GM04503 (cell line): Measurements from ENCODE around the gene ATP5PF.
"Not testable (repeated sequence)": the region's sequence is repeated elsewhere in the genome, so short reads cannot be mapped to it uniquely, and the experiment has no call there.

Experiments used
- DNase-seq: peaks from one replicate; pipeline ENCODE4 v3.0.0-alpha.2; 2012; ENCODE audit warnings: low read depth

The ATP5PF gene

DNA sequence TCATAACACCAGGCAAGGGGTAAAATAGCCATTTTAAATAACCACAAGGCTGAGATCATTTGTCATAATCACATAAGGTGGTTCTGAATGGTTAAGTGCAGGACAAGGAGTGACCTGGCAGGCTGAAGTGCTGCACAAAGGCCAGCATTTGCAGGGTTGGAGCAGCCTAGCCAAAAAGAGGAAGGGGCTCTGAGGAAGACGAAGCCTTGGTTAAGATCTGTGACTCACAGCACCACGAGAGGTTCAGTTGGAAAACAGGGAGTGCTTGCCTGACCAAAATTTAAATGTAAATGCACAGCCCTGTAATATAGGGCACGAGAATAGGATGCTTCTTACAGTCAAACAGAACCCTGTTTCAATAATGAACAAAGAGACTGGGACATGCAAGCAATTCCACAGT, 12.1 kb downstream of the ATP5PF start:
- DNase-seq = no peak

DNA sequence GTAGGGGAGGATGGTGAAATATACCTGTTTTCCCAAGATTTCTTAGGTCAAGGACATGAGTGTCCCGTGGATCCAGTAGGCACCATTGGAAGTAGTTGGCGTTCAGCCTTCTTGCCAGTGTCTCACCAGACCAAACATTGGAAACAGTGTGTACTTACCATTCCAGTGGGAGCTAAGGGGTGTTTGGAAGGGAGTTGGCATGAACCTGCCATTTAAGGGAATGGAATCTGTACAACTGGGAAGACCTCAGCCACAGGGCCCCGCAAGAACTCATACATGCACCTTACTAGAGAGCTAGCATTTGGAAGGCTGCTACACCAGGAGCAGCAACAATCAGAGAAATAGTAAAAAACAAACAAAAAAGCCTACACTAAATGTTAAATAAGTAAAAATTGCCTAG, 12.7 kb downstream of the ATP5PF start:
- DNase-seq = no peak

DNA sequence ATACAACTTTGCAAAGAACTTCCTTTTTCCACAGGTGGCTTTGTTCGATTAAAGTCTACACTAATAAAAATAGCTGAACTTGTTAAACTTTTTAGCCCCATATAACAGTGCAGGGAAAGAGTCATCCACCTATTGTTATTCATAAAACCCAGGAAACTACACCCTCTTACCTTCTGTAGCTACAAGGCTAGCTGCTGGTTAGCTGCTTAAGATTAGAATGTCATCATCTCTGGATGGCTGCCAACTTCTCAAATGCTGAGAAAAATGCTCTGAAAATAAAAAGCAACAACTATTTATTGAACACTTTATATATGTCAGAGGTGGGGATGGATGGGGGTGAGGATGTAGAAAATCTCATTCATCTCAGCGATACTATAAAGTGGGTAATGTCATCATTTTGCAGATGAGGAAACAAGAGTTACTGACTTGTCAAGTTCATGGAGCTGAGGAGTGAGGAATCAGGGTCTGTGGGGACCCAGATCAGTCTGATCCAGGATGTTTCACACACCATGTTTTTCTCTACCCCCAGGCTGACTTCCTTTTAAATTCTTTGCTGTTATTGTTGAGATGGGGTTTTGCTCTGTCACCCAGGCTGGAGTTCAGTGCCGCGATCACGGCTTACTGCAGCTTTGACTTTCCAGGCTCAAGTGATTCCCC, 17.1 kb downstream of the ATP5PF start:
- DNase-seq = no peak

DNA sequence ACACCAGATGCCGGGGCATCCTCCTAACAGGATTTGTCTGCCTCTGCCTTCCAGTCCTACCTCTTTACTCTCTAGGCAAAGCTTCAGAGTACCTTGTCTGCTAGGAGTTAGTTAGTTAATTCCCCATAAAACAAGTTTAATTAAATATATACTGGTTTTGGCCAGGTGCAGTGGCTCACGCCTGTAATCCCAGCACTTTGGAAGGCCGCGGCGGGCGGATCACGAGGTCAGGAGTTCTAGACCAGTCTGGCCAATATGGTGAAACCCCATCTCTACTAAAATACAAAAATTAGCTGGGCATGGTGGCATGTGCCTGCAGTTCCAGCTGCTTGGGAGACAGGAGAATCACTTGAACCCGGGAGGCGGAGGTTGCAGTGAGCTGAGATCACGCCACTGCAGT, 20.6 kb downstream of the ATP5PF start:
- DNase-seq = not testable (repeated sequence)

DNA sequence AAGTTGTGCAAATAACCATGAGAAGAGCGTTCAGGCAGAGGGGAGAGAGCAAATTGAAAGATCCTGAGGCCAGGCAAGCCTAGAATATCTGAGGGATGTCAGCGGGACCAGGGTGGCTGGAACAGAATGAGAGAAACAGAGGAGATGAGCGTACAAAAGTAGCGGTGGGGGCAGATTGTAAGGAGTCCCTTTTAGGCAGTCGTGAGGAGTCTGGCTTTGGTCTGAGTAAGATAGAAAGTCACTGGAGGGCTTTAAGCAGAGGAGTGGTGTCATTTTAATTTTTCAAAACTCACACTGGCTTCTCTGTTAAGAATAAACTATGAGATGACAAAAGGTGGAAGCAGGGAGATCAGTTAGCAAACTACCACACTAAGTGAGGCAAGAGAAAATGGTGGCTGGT, 24.2 kb downstream of the ATP5PF start:
- DNase-seq = no peak

DNA sequence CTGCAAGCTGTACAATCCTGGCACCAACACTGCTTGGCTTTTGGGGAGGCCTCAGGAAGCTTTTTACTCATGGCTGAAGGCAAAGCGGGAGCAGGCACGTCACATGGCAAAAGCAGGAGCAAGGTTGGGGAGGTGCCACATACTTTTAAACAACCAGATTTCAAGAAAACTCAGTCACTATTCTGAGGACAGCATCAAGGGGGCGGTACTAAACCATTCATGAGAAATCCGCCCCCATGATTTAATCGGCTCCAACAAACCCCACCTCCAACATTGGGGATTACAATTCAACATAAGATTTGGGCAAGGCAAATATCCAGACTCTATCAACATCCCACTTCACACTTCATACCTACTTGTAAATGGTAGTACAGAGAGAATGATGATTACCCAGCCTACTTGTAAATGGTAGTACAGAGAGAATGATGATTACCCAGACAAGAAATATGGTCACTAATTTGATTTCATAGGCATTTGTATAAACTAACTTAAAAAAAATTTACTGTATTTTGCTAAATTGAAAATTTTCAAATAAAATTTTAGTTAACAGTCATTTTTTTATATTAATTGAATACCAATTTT, 24.9 kb downstream of the ATP5PF start:
- no peak for DNase-seq

DNA sequence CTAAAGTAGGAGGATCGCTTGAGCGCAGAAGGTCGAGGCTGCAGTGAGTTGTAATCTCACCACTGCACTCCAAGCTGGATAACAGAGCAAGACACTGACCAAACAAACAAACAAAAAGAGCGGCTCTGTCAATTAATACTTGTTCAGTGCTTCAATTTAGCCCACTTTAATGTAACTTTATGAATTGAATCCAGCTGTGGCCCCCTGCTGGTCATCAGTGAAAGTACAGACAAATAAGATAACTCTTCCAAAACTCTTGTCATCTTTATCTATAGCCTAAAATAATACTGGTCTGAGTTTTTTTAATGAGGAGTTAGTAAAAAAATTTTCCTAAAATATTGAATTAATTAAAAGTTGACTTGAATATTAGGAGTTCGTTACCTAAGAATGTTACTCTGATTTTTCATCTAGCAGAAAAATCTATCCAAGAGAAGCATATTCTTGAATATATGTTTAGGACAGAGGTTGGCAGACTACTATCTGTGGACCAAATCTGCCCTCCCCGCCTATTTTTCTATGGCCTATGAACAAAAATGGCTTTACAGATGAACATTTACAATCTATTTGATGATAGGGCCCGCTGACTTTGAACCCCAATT, 26.1 kb downstream of the ATP5PF start:
- DNase-seq = no peak

DNA sequence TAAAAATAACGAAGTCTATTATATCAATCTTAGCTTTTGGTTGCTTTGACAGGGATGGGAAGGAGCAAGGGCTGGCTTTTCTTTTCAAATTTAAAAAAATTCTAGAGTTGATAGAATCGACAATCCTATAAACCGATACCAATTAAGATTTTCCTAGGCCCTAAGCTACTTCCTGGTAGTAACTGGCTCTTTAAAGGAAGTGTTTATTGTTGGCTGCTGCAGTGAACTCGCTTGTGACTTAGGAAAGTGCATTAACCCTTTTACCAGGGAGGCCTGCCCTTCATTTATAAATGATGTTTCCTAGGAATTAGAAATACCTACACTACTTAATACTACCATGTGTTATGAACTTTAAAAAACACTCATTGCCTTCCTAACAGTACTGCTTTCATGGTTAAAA, 33.2 kb downstream of the ATP5PF start:
- DNase-seq = no peak

DNA sequence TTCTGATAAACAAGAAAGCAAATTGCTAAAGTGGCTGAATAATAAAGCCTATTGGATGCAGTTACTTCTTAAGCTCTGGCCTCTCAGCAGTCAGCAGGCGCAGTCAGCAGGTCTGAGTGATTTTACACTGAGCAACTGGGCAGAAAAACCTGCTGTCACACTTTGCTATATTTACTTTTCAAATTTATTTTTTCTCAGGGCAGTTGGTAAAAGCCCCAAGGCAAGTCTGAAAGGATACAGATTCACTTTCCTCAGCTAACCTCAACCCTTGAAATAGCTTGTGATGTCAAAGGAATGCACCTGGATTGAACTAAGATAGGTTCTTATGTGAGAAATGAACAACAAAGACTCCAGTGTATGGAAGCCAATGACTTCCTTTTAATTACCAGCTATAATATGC, 34.0 kb downstream of the ATP5PF start:
- DNase-seq = no peak

DNA sequence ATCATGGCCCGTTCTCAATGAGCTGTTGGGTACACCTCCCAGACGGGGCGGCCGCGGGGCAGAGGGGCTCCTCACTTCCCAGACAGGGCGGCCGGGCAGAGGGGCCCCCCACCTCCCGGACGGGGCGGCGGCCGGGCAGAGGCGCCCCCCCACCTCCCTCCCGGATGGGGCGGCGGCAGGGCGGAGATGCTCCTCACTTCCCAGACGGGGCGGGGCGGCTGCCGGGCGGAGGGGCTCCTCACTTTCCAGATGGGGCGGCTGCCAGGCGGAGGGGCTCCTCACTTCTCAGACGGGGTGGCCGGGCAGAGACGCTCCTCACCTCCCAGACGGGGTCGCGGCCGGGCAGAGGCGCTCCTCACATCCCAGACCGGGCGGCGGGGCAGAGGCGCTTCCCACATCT, 39.2 kb downstream of the ATP5PF start:
- not testable (repeated sequence) for DNase-seq

DNA sequence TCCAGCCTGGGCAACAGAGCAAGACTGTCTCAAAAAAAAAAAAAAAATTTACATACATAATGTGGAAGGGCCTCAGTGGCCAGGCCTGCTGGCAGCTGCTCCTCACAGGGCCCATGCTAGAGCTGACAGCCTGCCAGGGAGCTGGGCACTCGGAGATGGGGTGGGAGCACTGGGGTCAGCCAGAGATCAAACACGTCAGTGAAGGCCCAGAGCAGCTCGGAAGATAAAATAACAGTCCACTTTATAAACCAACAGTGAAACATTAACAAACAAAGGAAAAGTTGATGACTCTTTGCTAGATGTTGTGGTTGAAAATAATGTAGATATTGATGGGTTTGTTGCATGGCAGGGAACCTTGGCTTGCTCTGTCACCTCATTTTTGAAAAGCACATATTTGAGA, 42.7 kb downstream of the ATP5PF start:
- DNase-seq = no peak

DNA sequence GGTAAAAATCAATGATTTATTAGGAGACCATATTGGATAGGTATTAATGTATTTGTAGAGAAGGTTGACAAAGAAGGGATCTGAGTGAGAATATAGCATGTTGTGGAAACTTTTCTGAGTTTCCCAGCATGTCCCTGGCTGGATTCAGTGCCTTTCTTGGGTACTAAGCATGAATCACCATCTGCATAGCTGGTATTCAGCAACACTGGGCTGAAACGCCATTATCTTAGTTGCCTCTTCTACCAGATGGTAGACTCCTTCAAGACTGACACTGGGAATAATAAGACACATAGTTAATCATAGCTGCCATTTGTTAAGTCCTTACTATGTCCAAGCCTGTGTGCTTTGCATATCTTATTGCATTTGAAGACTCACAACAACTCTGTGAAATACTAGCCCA, 45.5 kb downstream of the ATP5PF start:
- no peak for DNase-seq

DNA sequence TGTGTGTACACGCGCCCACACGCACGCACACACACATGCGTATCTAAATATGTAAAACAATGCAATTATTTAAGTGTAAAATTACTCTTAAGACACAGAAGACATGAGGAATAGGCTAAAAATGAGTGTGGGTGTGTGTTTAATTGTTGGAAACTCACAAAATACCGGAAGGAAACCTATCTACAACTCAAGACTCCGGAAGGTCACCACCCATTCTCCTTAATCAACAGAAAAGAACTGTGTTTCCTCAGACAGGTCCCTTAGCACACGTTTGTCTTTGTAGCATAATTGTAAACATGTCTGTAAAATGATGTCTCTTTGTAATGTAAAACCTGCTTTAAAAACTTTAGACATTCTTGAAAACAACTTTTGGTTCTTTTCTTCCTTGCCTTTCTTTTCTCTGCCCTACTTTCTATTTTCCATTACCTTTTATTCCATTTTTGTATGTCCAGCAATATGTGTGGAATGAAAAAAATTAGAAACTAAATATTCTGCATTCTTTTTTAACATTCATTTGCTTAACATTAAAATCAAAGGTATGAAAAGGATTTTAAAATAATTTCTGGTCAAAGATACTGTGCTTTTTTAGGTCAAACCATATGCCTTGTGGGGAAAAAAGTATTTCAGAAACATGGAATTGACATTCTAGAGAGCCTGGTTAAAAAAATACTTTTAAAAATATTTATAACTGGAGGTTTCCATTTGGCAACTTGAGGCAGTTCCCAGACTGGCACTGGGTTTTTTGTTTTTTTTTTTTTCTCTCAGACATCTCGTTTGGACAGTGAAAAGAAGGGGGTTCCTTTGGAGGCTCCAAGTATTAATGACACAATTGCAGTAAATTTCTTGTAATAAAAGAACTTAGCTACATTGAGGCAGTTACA, 46.2 kb downstream of the ATP5PF start:
- no peak for DNase-seq

DNA sequence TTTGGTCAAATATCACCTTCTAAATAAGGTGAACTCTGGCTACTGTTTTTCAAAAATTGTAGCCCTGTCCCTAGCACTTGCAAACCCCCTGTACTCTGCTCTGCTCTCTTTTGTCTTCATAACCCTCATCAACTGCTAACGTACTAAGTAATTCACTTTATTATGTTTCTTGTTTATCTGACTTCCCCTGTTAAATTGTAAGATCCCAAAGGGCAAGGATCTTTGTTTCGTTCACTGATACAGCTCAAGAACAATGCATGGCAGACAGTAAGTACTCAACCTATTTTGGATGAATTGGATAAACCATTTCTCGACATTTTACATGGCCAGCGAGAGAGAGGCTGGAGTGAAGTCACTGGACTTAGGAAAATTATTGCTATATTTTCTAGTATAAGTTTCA, 46.9 kb downstream of the ATP5PF start:
- DNase-seq = no peak

DNA sequence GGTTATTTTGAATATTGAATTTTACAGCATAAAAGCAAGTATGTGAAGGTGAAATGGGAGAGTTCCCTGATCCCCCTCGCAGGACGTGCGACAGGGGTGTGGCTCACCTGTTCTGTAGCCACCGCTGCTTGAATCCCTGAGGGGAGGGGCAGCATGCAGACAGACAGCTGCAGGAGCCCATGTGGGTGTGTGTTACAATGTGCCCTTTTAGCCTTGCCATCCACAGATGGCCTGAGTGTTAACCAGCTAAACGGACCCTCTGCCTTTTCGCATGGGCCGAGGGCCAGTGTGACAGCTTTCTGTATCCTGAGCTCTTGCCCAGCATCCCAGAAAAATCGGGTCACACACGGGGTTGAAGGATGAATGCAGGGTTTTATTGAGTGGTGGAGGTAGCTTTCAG, 52.3 kb downstream of the ATP5PF start:
- no peak for DNase-seq

DNA sequence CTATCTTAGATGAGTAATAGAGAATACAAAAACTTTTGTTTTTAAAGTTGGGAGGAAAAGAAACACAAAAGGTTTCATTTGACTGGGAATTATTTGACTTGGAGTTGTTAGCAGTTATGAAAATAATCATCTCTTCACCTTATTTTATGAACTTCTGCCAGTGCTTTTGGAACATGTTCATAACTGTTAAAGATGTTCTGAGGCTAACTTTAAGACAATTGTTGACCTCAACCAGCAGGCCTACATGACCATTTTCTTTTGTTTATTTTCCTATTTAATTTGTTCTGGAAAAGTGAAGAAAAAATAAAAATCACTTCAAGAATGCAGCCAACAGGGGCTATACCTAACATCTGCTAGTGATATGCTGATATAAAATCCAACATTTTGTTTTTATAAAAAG, 58.3 kb downstream of the ATP5PF start:
- no peak for DNase-seq
